Activated CD8-positive, alpha-beta memory T cell treated with anti-CD3 and anti-CD28 coated beads for 4 hours (primary cell): Measurements from ENCODE around the gene WNK2.

ENCODE experiments used
- DNase-seq, 2 donors: peaks; one replicate each; pipeline ENCODE4 v3.0.0-alpha.2; 2020; ENCODE audit warnings: low read depth in 2 of 2

WNK2 gene

GRCh38 chr9:93183663-93184431 lies at the start of gene WNK2:
Gene WNK2, plus strand, starts transcription at chr9:93184139. Its CDS starts 791 bp downstream, at chr9:93184930.
- DNase-seq = peak in 1 of 2 donors; percentile 10

GRCh38 chr9:93134740-93135444 lies 49.0 kb upstream of the WNK2 start:
- no peak for DNase-seq

DNA sequence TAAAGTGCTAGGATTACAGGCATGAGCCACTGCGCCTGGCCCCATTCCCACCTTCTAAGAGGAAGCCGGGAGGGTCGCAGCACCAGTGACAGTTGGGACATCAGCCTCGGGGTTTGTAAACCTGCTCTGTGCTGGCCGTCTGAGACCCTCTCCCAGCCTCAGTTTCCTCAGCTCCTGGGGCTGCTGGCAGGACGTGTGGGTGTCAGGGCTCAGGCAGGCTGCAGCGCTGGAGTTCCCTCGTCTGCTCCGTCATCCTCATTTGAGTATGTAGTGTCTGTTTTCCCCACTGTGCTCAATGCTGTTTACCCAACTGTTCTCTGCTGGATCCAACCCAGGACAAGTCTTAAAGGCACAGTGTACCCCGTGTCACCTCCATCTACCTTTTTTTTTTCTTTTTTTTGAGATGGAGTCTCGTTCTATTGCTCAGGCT lies 47.9 kb upstream of the WNK2 start:
- no peak for DNase-seq

DNA sequence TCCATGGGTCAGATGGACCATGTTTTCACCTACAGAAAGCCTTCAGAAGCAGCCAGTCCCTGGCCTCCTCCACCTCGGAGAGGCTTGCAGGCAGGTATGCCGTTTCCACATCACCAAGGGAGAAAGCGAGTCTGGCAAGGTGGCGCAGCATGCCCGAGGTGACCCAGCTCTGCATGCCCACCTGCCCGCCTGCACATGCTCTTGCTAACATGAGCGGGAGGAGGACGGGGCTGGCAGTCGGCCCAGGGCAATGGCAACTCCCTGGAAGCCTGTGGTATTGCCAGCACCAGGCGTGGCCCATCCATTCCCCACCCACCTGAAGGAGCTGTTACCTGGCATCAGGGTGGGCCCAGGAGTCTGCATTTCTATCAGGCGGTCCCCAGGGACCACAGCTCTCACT lies 46.6 kb upstream of the WNK2 start:
- no peak for DNase-seq

- no peak for DNase-seq
Measured at GRCh38 chr9:93138171-93138764, 45.7 kb upstream of the WNK2 start.

GRCh38 chr9:93139365-93140182 lies 44.4 kb upstream of the WNK2 start:
- DNase-seq = no peak

GRCh38 chr9:93141771-93142483 lies 42.0 kb upstream of the WNK2 start:
- DNase-seq = no peak

GRCh38 chr9:93143830-93144530 lies 40.0 kb upstream of the WNK2 start:
- DNase-seq = peak in 1 of 2 donors; percentile 19

DNA sequence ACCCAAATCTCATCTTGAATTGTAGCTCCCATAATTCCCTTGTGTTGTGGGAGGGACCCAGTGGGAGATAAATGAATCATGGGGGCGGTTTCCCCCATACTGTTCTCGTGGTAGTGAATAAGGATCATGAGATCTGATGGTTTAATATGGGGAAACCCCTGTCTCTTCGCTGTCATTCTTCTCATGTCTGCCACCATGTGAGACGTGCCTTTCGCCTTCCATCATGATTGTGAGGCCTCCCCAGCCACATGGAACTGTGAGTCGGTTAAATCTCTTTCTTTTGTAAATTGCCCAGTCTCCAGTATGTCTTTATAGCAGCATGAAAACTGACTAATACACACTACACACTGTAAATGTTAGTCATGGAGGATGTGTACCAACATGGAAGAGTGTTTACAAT lies 37.2 kb upstream of the WNK2 start:
- DNase-seq = peak in 1 of 2 donors; percentile 38

DNA sequence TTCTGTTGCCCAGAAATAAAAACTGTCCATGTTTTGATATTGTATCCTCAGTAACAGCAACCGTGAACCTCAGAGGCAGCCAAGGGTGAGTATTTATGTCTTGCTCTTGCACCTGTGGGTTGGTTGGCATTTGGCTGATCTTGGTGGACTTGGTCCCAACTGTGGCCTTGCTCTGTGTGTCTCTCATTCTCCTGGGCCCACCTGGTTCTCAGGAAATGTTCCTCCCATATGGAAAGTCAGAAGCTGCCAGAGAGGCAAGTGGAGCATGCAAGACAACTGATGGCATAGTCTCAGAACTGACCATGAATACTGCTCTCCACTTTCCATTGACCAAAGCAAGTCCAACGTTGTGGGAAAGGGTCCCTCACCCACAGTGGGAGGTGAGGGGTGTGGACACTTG lies 36.3 kb upstream of the WNK2 start:
- no peak for DNase-seq

GRCh38 chr9:93148721-93149120 lies 35.2 kb upstream of the WNK2 start:
- DNase-seq = no peak

DNA sequence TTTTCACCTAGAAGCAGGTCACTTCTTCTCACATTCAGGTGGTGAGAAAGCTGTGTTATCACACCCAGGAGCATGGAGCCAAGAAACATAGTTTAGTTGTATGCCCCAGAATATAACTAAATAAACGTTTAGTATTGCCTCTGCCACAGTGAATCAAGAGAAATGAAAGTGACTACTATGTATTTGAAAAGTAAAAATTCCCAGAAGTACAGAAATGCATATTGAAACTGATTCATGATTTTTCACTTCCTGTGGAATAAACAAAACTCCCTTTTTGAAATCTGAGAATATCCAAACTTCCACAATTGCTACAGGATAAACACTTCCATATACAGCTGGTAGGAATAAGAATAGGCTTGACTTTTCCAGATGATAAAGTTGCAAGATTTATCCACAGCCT lies 34.6 kb upstream of the WNK2 start:
- DNase-seq = no peak

GRCh38 chr9:93151097-93151784 lies 32.7 kb upstream of the WNK2 start:
- DNase-seq = no peak

GRCh38 chr9:93154293-93154903 lies 29.5 kb upstream of the WNK2 start:
- DNase-seq = no peak

- DNase-seq = no peak
Measured at GRCh38 chr9:93155716-93156474, 28.0 kb upstream of the WNK2 start.

DNA sequence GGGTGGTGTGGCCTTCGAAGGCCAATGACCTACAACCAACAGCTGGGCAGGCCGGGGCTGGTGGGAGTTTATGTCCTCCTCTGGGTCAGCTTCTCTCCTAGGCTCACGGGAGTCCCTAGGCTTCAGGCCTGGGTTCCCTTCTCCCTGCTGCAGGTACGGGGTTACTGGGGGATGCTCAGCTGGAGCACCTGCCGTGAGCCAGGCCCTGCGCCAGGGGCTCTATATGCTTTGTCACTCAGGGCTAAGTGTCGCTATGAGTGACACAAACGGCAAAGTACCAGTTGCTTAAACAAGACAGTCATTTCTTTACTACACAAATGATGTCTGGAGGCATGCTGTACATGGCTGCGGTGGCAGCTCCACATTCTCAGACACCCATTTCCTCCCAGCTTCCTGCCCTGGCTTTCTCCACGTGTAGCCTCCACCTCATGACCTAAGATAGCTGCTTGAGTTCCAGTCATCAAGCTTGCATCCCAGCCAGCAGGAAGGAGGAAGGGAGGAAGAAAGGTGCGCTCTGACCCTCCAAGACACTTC lies 27.4 kb upstream of the WNK2 start:
- no peak for DNase-seq

GRCh38 chr9:93159601-93160471 lies 24.1 kb upstream of the WNK2 start:
- DNase-seq = peak; percentile 26 to 38
